ENCODE measurements around the gene PGGHG.
A peak's percentile ranks its signal among the peaks of the same experiment; 100 is the strongest.
"Not testable (repeated sequence)": the region's sequence is repeated elsewhere in the genome, so short reads cannot be mapped to it uniquely, and the experiment has no call there.

Gene PGGHG

GRCh38 chr11:316031-316701, 27.2 kb downstream of the PGGHG start:
- DNase-seq, result no peak

DNA sequence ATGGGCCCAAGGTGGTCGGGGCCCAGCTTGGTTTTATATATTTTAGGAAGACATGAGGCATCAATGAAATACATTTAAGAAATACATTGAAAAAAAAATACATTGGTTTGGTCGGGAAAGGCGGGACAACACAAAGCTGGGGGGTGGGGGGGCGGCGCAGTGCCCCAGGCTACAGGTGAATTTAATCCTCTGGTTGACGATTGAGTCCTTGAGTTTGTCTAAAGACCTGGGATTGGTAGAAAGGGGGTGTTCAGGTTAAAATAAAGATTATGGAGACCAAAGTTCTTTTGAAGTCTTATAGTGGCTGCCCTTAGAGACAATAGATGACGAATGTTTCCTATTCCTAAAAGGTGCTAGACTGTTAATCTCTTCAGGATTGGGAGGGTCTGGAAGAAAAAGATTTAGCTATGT, 28.0 kb downstream of the PGGHG start:
- DNase-seq, result no peak

GRCh38 chr11:317668-318404, 28.9 kb downstream of the PGGHG start:
- DNase-seq, result not testable (repeated sequence)

GRCh38 chr11:318405-319120, 29.6 kb downstream of the PGGHG start:
- DNase-seq, result not testable (repeated sequence)

GRCh38 chr11:319121-319887, 30.4 kb downstream of the PGGHG start:
- not testable (repeated sequence) for DNase-seq

DNA sequence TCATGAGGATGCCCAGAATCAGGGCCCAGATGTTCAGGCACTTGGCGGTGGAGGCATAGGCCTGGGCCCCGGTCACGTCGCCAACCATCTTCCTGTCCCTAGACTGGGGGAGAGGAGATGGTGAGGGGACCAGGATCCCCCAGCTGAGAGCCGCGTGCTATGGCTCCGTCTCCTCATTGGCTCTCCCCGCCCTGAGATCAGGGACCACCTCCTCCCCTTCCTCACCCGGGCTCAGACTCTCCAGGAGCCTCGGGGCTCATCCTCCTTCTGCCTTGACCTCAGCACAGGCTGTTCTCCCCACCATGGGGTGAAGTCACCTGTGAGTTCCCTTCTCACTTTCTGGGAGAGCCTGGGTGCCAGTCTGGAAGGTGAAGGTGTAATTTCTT, 31.0 kb downstream of the PGGHG start:
- DNase-seq, result not testable (repeated sequence)

DNA sequence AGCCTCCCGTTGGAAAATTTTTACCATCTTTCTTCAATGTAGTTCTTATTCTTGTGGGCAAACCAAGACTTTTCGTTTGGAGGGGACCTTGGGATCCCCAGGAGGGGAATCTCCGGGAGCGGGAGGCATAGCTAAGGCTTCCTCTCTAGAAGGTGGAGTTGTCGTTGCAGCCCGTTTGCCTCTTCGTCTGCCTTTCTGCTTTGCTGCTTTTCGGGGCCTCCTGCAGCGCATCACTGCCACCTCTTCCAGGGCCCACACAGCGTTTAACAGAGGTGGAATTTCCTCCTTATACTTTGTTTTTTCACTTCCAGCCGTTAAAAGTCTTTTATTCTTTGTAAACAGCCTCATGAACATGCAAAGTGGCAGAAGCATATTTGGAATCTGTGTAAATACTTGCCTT, 35.2 kb downstream of the PGGHG start:
- DNase-seq, result no peak

DNA sequence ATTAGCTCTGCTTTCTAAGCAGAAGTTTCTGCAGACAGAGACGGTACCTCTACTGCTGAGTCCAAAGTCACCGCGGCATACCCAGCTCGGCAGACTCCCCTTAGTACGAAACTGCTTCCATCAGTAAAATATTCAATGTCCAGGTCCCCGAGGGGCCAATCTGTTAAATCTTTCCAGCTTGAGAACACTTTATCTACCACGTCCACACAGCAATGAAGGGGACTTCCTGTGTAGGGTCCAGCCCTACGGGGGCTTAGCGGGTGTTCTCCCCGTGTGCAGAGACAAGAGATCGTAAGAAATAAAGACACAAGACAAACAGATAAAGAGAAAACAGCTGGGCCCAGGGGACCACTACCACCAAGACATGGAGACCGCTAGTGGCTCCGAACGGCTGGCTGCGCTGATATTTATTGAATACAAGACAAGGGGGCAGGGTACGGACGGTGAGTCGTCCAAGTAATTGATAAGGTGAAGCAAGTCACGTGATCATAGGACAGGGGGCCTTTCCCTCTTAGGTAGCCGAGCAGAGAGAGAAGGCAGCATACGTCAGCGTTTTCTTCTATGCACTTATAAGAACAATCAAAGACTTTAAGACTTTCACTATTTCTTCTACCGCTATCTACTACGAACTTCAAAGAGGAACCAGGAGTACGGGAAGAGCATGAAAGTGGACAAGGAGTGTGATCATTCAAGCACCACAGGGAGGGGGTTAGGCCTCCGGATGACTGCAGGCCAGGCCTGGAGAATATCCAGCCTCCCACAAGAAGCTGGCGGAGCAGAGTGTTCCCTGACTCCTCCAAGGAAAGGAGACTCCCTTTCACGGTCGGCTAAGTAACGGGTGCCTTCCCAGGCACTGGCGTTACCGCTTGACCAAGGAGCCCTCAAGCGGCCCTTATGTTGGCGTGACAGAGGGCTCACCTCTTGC, 35.9 kb downstream of the PGGHG start:
- DNase-seq, result not testable (repeated sequence)

DNA sequence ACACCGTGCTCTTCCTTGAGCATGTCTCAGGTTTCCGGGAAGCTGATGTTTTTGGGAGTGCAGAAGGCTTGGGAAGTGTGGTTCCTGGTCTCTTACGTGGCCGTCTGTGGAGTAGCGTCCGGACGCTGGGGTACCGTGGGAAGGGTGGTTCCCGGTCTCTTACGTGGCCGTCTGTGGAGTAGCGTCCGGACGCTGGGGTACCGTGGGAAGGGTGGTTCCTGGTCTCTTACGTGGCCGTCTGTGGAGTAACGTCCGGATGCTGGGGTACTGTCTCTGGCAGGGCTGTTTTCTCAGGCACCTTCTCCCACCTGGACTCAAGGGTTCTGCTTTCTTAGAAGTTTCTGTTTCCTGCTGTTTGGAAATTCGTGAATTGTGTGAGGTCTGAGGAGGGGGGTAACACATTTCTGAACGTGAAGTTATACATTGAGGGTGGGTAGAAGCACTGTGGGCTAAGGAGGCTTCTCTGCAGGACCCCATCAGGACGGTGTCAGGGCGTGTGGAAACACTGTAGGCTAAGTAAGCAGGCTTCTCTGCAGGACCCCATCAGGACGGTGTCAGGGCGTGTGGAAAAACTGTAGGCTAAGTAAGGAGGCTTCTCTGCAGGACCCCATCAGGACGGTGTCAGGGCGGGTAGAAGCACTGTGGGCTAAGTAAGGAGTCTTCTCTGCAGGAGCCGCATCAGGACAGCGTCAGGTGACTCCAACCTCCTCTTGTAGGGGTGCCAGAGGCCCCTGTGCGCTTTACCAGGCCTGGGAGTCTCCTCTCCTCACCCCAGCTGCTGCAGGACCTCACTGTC, 37.1 kb downstream of the PGGHG start:
- no peak for DNase-seq

DNA sequence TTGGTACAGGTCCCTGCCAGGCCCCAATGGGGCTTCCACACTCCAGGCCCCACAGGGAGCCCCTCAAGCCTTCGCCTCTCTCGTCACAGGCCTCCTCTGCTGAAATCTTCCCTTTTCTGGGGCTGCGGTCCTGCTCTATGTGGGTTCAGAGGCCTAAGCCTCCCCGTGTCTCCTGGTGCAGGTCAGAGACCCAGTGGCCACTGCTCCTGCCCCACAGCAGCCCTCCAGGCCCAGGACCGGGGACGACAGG, 37.6 kb downstream of the PGGHG start:
- DNase-seq, result no peak

- peak in 1 of 2 donors; percentile 55 for DNase-seq
These were observed 38.1 kb downstream of the PGGHG start for GRCh38 chr11:326842-327580.

DNA sequence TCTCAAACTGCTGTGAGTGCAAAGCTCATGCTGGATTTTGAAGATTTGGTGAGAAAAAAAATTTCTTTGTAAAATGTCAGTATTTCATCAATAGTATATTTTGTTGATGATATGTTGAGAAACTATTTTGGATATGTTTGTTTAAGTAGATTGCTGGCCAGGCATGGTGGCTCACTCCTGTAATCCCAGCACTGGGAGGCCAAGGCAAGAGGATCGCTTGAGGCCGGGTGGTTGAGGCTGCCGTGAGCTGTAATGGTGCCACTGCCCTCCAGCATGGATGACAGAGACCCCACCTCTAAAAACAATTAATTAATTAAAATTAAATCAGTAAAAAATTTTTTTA, 38.6 kb downstream of the PGGHG start:
- no peak for DNase-seq

DNA sequence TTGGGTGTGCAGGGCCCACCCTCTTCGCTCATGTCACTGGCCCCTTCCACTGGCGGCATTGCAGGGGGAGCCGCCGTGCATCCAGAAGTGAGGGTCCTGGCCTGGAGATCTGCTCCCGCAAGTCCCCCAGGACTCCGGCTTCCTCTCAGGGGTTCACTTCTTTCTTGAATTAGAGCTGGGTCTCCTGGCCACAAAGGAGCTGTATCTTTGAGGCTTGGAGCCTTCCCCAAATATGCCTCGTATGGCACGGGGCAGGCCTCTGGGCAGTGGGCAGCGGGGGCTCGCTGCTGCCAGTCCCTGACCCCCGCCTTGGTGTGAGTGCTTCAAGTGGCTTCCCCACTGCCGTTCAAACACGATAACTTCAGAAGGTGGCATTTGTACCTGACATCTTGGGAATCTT, 39.1 kb downstream of the PGGHG start:
- no peak for DNase-seq

- not testable (repeated sequence) for DNase-seq
These were observed 39.7 kb downstream of the PGGHG start for GRCh38 chr11:328516-329100.

- no peak for DNase-seq
These were observed 40.9 kb downstream of the PGGHG start for GRCh38 chr11:329886-330253.

GRCh38 chr11:330307-330693, 41.4 kb downstream of the PGGHG start:
- no peak for DNase-seq

DNA sequence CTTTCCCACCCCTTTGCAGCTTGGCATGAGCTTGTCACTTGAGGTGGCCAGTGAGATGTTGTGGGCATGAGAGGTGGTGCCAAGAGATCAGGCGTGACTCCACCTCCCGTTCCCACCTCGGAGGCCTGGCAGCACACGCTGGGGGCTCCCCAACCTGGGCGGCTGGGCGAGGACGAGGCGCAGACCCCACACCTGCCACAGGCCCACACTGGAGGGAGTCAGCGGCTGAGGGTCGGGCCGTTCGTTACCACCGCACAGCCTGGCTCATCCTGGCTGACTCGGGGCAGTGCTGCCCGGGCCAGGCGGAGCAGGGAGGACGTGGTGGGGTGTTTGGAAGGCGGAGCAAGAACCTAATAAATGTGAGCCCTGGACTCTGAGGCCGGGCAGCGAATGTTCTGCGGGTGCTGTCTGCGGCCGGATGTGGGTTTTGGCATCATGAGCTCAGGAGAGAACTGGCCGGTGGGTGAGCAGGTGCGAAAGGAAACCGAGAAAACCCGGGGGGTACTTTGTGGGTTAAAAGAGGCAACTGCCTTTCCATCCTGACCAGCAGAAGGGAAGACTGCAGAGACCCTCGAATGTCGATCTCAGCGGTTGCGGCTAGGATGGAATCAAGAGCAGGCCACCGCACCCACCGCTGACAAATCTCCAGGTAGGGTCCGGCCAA, 41.9 kb downstream of the PGGHG start:
- no peak for DNase-seq

GRCh38 chr11:331358-332060, 42.6 kb downstream of the PGGHG start:
- DNase-seq, result no peak

Measured in activated CD4-positive, alpha-beta T cell treated with anti-CD3 and anti-CD28 coated beads for 4 hours (primary cell).